HG02588 (cell line): ENCODE measurements around the gene ZFP1.
"Not testable (repeated sequence)": the region's sequence is repeated elsewhere in the genome, so short reads cannot be mapped to it uniquely, and the experiment has no call there.

ENCODE experiments used
- ATAC-seq: cut with Tn5 transposase; IDR thresholded peaks from one replicate; pipeline ENCODE4 v1.9.1; 2021; ENCODE audit warnings: mild to moderate bottlenecking, moderate library complexity; ENCODE audit not compliant: unreplicated experiment

Gene ZFP1

GRCh38 chr16:75112734-75113491 lies 35.4 kb upstream of the ZFP1 start:
- ATAC-seq, result no peak

GRCh38 chr16:75113541-75114121 lies 34.7 kb upstream of the ZFP1 start:
- no peak for ATAC-seq

GRCh38 chr16:75114179-75114945 lies 34.0 kb upstream of the ZFP1 start:
- no peak for ATAC-seq

- no peak for ATAC-seq
Measured at GRCh38 chr16:75114946-75115825, 33.1 kb upstream of the ZFP1 start.

- ATAC-seq, result no peak
Measured at GRCh38 chr16:75116081-75116910, 32.0 kb upstream of the ZFP1 start, which contains the start of gene LDHD. TSS of gene LDHD (minus strand) at chr16:75116780. CDS start at chr16:75116720, 60 bp downstream.

GRCh38 chr16:75116911-75117245 lies 31.4 kb upstream of the ZFP1 start:
- no peak for ATAC-seq

- no peak for ATAC-seq
Measured at GRCh38 chr16:75118943-75119539, 29.3 kb upstream of the ZFP1 start.

- no peak for ATAC-seq
Measured at GRCh38 chr16:75120253-75120652, 28.1 kb upstream of the ZFP1 start.

- no peak for ATAC-seq
Measured at GRCh38 chr16:75121949-75122568, 26.3 kb upstream of the ZFP1 start.

GRCh38 chr16:75122609-75123008 lies 25.7 kb upstream of the ZFP1 start:
- no peak for ATAC-seq

GRCh38 chr16:75127713-75128415 lies 20.5 kb upstream of the ZFP1 start:
- no peak for ATAC-seq

GRCh38 chr16:75129421-75130149 lies 18.7 kb upstream of the ZFP1 start:
- ATAC-seq, result not testable (repeated sequence)

GRCh38 chr16:75130150-75130771 lies 18.1 kb upstream of the ZFP1 start:
- no peak for ATAC-seq

- no peak for ATAC-seq
Measured at GRCh38 chr16:75131081-75131480, 17.2 kb upstream of the ZFP1 start.

GRCh38 chr16:75138233-75138632 lies 10.1 kb upstream of the ZFP1 start:
- ATAC-seq, result no peak

- ATAC-seq, result no peak
Measured at GRCh38 chr16:75138636-75139035, 9.7 kb upstream of the ZFP1 start.

- ATAC-seq, result no peak
Measured at GRCh38 chr16:75139498-75139897, 8.8 kb upstream of the ZFP1 start.

GRCh38 chr16:75143941-75144340 lies 4.4 kb upstream of the ZFP1 start:
- no peak for ATAC-seq
